Retinal pigment epithelial cell (primary cell): ENCODE data around the gene RNF146.
A peak's percentile ranks its signal among the peaks of the same experiment; 100 is the strongest.

Experiments
- DNase-seq: peaks from one replicate; pipeline ENCODE4 v3.0.0-alpha.2; 2010; ENCODE audit warnings: low read depth
- H3K4me3 ChIP-seq: 2 replicates; pipeline ENCODE4 v1.5.1; 2011; ENCODE audit warnings: mild to moderate bottlenecking, low read length, control low read depth, moderate library complexity
- CTCF ChIP-seq: conservative IDR thresholded peaks from 2 replicates; pipeline ENCODE4 v1.5.1; 2011; ENCODE audit warnings: low read depth, low read length, control low read depth, inconsistent platforms

The RNF146 gene

GRCh38 chr6:127267646-127268625, 1.3 kb downstream of the RNF146 start:
- H3K4me3 ChIP-seq, result peak overlapping the region; percentile 93
- no peak for TF ChIP-seq CTCF
- no peak for DNase-seq

- no peak for DNase-seq
- no peak overlapping the region for H3K4me3 ChIP-seq
- no peak for TF ChIP-seq CTCF
These were observed 5.9 kb downstream of the RNF146 start for GRCh38 chr6:127272576-127272975.

GRCh38 chr6:127273499-127273898, 6.8 kb downstream of the RNF146 start:
- no peak overlapping the region for H3K4me3 ChIP-seq
- TF ChIP-seq CTCF, result no peak
- no peak for DNase-seq

GRCh38 chr6:127276331-127276730, 9.7 kb downstream of the RNF146 start:
- no peak for DNase-seq
- H3K4me3 ChIP-seq, result no peak overlapping the region
- TF ChIP-seq CTCF, result no peak

- no peak for DNase-seq
- TF ChIP-seq CTCF, result no peak
- no peak overlapping the region for H3K4me3 ChIP-seq
These were observed 11.5 kb downstream of the RNF146 start for GRCh38 chr6:127277878-127278843.

GRCh38 chr6:127279815-127280214, 13.2 kb downstream of the RNF146 start:
- no peak for DNase-seq
- H3K4me3 ChIP-seq, result no peak overlapping the region
- TF ChIP-seq CTCF, result no peak
